Fibroblast of villous mesenchyme (primary cell): ENCODE results near the gene ASPDH. TPM values are rescaled to one million over a fixed set of nuclear protein-coding genes. Genes with fewer than 3 reads are reported as not detected.

Experiments used
- DNase-seq: peaks from one replicate; pipeline ENCODE4 v3.0.0-alpha.2; 2010; ENCODE audit warnings: low read depth
- H3K4me3 ChIP-seq: 2 replicates; pipeline ENCODE4 v1.5.1; 2011; ENCODE audit warnings: low read depth, mild to moderate bottlenecking, low read length
- total RNA-seq: library from RNA; depleted of rRNA; stranded (reverse); fragments of >200 nt; gene quantifications from 2 replicates; pipeline ENCODE4 v1.2.3, GENCODE V29; 2012
- TF ChIP-seq, protein P1 (sequence below): IDR thresholded peaks from 2 replicates; pipeline ENCODE4 v1.5.1; 2012; ENCODE audit warnings: low read depth, mild to moderate bottlenecking, low read length; ENCODE audit not compliant: insufficient read depth

ASPDH gene
- total RNA-seq, 1 donor: not detected

DNA sequence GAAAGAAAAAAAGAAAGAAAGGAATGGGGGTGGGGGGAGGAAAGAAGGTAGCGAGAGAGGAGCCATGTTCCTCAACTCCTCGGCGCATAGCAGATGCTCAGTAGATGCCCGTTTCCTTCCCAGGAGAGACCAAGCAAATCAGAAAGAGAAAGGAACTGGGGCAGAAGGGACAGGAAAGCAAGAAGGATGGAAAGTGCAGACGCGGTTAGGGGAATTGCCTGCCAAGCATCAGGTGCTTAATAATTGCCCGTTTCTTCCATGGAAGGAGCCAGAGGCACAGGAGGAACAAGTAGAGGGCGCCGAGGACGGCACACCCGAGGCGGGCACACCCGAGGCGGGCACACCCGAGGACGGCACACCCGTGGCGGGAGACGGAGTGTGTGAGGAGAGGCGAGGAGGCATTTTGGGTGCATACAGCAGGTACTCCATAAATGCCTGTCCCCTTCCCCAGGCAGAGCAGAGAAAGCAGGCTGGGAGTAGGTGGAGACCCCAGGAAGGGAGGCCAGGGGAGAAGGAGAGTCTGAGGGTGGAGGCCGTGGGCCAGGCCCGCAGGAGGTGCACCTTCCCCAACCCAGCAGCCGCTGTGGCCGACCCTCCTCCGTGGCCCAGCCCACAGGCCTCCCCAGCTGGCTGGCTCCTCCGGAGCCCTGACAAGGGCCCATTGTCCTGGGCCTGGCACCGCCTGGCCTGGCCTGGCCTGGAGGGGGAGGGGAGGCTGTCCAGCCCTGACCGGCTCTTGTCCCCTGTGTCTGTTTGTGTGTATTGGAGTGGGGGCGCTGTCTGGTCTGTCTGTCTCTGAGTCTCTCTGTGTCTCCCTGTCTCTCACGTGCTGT, 17.3 kb downstream of the ASPDH start:
- TF ChIP-seq, protein P1, sequence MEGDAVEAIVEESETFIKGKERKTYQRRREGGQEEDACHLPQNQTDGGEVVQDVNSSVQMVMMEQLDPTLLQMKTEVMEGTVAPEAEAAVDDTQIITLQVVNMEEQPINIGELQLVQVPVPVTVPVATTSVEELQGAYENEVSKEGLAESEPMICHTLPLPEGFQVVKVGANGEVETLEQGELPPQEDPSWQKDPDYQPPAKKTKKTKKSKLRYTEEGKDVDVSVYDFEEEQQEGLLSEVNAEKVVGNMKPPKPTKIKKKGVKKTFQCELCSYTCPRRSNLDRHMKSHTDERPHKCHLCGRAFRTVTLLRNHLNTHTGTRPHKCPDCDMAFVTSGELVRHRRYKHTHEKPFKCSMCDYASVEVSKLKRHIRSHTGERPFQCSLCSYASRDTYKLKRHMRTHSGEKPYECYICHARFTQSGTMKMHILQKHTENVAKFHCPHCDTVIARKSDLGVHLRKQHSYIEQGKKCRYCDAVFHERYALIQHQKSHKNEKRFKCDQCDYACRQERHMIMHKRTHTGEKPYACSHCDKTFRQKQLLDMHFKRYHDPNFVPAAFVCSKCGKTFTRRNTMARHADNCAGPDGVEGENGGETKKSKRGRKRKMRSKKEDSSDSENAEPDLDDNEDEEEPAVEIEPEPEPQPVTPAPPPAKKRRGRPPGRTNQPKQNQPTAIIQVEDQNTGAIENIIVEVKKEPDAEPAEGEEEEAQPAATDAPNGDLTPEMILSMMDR: no peak
- no peak overlapping the region for H3K4me3 ChIP-seq
- no peak for DNase-seq

DNA sequence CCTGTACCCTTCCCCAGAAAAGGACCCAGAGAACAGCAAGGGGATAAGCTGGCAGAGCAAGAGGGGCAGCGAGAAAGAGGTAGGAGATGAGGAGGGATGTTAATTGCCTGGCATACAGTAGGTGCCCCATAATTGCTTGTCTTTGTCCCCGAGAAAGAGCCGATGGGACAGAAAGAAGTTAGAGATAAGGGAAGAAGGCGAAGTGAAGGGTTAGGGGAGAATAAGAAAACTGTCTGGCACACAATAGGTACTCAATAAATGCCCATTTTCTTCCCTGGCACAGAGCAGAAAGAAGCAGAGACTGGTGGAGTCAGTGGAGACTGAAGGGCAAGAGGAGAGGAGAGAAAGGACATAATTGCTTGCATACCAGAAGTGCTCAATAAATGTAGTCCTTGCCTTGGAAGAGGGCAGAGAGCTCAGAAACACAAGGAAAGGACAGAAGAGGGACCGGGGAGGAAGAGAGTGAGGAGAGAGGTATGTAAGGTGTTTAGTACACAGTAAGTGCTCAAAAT, 18.6 kb downstream of the ASPDH start:
- no peak for DNase-seq
- TF ChIP-seq, protein P1: no peak
- no peak overlapping the region for H3K4me3 ChIP-seq

DNA sequence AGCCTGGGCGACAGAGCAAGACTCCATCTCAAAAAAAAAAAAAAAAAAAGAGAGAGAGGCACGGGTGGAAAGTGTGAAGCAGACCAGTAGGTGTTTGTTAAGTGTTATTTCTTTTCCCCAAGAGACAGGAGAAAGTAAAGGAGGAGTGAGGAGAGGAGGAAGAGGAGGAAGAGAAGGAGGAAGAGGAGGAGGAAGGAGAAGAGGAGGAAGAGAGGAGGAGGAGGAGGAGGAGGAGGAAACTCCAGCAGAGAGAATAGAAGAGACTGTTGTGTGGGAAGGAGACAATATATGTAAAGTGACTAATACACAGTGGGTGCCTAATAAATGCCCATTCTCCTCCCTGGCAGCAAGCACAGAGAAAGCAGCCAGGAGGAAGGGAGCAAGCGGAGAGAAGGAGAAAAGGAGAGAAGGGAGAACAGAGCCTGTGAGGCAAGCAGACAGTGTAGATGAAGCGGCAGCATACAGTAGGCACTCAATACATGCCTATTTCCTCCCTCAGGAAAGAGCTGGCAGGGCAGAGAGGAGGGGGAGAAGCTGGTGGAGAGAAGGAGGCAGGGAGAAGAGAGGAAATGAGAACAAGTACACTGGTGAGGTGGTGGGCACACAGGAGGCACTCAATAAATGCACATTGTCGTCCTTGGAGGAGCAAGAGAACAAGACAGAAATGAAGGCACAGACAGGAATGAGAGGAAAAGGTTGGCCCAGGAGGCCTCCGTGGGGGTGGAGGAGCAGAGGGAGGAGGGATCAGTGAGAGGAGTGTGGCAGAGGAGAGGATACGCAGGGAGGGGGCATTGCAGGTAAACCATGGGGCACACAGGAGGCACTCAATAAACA, 19.3 kb downstream of the ASPDH start:
- no peak for DNase-seq
- TF ChIP-seq, protein P1: no peak
- H3K4me3 ChIP-seq: no peak overlapping the region

DNA sequence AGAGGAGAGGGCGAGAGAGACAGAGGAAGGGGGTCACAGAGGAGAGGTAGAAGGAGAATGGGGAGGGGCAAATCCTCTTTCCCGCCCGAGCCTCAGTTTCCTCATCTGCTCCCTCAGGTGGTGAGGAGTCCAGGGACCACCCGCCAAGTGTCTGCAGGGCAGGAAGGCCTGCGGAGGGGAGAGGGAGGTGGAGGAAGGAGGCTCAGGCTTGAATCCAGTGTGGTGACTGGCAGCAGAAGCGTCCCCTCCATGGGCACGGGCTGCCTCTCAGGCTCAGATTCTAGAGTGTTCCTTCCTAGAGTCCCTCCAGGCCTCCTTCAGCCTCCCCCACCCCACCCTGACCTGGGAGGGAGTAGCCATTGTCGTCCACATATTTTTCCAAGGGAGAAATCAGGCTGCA, 20.5 kb downstream of the ASPDH start:
- no peak for DNase-seq
- TF ChIP-seq, protein P1: no peak
- no peak overlapping the region for H3K4me3 ChIP-seq

DNA sequence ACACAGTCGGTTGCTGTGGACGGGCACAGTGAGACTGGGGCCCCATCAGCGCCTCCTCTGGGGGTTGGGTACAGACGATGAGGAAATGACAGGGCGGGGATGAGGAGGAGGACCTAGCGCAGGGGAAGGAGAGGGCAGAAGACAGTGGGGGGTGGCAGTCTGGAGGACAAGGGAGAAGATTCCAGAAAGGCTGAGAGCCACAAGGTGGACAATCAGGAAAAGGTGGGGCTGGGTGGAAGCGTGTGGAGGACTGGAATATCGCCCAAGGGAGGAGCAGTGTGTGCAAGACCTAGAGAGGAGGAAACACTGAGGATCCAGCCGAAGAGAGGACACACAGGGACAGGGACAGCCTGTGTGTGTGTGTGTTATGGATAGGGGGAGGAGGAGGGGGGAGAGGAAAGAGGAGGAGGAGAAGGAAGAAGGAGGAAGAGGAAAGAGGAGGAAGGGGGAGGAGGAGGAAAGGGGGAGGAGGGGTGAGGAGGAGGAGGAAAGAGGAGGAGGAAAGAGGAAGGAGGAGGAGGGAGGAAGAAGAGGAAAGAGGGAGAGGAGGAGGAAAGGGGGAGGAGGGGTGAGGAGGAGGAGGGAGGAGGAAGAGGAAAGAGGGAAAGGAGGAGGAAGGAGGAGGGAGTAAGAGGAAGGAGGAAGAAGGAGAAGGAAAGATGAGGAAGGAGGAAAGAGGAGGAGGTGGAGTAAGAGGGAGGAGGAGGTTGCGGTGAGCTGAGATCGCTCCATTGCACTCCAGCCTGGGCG, 21.2 kb downstream of the ASPDH start:
- DNase-seq: no peak
- H3K4me3 ChIP-seq: no peak overlapping the region
- TF ChIP-seq, protein P1: no peak

DNA sequence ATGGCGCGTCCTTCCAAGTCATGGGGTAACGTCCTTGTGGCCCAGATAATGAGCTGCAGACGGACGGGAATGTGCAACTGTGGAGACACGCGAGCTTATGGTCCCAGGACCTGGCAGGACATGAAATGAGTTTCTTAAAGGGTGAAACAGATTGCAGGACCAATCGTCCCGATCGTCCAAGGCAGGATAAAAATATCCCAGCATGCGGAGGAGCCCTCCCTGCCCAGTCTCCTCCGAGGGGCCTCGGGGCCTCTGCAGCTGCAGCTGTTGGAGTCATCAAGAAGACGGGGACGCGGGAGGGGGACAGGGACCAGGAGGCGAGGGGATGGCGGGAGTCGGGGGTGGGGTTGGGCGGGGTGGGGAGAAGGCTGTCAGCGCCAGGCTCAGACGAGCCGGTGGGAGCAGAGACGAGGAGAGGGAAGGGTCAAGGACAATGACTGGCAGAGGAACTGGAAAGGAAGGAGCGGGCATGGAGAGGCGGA, 22.7 kb downstream of the ASPDH start:
- TF ChIP-seq, protein P1: no peak
- no peak for DNase-seq
- H3K4me3 ChIP-seq: no peak overlapping the region
